Amniotic epithelial cell (primary cell): ENCODE measurements around the gene PTPRE.
A peak's percentile ranks its signal among the peaks of the same experiment; 100 is the strongest.

Source experiments
- DNase-seq: peaks from one replicate; pipeline ENCODE4 v3.0.0-alpha.2; 2010; ENCODE audit warnings: low read depth

PTPRE gene

DNA sequence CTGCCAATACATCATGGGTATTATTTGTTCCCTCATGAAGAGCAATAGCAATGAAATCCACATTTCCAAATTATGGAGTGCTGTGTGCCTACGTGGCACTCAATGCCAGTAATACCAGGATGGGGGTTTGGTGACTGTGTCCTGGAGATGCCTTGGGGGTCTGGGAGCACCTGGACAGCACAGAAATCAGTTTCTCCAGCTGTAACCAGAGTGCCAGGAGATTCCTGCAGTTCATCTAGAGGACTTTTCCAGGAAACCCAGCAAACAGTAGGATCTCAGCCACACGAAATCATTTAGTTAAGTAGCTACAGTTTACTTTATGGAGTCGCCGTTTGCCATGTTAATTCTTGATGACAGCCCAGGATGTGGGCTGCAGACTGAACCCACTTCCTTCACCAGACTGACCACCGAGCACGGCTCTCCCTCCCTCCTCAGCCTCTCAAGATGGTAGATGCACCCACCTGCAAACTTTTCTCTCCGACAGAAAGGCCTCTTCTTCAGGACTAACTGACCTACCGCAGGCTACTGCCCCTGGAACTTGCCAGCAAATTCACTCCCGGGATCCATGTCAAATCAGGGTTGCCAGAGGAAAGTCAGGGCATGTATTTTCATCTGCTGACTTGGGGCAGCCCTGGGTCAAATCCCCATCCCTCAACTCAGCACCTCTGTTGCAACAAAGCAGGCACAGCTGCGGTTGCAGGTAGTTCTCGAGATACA is 189.0 kb downstream of the PTPRE start:
- DNase-seq, result no peak

DNA sequence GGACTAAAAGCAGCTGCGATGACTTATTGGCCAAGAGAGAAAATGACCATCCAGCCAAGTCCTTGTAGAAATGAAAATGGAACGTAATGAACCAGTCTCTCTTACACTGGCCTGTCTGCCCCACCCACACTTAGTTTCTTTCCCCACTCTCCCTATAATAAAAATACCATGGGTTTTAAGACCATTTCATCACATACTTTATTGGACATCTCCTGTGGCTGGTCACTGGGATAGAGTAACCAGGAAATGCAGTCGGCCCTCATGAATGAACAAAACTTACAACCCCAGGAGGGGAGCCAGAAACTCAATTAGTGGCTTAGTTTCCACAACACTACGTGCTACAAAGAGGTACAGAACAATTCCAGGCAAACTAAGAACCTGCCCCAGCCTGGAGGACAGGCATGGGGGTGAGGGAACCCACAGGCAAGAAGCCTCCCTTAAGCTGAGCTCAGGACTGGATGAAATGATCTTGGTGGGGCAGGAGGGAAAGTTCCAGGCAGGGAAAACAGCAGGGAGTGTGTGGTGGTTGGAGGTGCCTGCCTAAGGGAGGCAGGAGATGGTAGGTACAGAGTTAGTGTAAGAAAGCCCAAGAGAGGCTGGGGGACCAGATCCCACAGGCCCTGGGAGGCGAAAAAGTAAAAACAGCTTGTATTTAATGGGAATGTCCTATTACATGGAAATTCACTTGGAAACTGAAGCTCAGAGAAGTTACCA is 189.7 kb downstream of the PTPRE start:
- DNase-seq, result no peak

DNA sequence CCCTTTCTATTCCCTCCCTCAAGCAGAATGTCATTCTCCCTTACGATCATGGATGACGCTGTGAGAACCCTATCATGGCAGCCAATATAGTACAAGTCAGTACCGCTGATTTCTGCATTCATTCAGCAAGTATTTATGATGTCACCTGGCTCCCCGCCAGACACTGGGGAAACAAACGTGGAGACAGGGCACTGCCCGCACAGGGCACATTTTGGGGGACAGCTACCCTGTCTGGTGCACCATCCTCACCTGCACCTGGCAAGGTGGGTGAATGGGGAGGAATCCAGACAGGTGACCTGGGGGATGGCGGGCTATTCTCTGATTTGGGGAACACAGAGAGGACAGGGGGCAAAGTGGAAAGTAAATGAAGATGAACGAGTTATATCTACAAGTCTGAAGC is 190.9 kb downstream of the PTPRE start:
- DNase-seq, result no peak

DNA sequence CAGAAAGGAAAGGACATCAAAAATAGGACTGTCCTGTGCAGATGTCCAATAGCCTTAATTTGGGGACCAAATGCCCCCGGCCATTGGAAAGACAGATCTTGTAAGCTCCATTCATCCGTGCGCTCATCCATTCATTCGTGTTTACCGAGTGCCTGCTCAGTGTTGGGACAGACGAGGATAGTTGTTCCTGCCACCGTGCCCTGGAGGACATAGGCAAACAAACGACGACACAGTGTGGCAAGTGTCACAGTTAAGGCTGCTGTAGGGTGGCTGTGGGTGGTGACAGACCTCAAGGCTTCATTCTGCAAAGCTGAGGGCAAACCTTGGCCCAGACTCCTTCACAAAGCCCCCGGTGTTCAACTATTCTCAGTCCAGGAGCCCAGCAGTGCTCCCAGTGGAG is 191.7 kb downstream of the PTPRE start:
- DNase-seq, result no peak

DNA sequence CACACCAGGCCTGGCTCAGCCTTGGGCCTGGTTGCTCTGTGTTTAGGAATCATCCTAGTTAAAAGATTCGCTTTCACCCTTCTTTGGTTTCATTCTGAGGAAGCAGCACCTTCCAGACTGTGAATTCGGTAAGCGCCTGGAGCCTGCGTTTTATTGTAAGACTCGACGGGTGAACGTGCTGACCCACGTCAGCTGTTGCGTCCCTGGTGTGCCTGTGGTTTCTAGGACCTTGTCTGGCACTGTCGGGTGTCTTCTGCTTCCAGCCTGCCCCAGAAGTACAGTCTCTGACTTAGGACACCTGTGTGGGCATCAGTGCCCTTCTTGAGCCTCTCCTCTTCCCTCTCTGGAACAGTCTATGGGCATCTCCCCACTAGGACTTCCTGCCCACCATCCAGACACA is 193.0 kb downstream of the PTPRE start:
- no peak for DNase-seq

DNA sequence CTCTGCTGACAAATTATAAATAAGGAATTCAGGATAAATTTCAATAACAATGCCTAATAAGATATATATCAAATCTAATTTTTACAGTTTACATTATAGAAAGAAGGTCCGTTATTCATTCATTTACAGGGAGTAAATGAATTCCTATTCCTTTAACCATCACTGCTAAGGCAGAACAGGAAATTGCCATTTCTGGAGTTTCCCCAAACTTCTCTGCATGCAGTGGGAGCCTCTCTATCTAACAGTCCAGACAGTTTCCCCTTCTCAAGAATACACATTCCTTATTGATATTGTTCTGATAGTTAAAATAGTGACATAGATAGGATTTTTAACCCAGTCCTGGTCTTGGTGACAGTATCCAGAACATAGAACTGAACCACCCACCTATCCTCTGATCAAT is 195.0 kb downstream of the PTPRE start:
- DNase-seq, result no peak

DNA sequence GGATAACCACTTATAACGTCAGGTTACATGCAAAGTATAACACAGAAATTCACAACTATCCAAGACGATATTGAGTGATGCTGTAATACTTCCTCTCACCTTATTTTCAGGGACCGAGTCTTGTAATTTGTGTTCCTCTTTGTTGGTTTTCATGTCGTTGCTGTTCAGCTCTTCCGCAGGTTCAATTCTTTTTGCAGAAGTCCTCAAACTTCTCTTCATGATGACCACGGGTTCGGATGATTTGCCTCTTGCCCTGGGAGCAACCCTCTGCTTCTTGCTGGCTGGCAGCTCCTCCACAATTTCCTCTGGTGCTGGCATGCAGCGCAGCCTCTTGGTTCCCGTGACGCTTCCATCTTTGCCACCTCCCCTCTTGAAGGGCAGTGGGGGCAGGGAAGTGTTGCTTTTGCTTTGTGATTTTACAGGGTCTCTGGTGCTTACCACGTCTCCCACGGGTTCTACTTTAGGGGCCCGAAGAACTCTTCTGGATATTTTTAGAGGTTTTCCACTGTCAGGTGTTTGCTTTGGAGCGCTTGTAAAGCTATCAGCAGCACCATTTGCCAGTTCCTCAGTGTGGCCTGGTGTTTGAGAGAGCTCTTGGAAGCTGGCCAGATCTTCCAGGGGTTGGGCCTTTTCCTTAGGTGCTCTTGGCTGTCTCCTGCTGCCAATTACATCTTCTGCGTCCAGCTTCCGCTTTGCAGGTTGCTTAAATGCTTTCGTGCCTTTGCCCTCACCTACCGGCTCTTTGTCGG is 195.8 kb downstream of the PTPRE start:
- DNase-seq, result no peak

DNA sequence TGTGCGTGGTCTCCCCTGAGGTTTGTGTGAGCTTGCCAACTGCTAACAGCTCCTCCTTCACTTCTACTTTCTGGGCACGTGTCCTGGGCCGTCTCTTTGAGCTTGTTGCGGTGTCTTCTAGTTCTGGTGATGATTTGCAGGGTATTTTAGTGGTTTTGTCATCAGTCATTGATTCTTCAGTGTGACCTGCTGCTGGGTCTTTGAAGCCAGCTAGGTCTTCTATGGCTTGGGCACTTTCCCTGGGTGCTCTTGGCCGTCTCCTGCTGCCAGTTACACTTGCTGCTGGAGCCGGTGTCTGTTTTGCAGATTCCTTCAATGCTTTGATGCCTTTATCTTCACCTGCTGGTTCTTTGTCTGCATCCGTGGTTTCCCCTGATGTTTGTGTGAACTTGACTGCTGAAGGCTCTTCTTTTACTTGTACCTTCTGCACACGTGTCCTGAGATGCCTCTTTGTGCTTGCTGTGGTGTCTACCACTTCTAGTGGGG is 196.4 kb downstream of the PTPRE start:
- DNase-seq, result no peak

DNA sequence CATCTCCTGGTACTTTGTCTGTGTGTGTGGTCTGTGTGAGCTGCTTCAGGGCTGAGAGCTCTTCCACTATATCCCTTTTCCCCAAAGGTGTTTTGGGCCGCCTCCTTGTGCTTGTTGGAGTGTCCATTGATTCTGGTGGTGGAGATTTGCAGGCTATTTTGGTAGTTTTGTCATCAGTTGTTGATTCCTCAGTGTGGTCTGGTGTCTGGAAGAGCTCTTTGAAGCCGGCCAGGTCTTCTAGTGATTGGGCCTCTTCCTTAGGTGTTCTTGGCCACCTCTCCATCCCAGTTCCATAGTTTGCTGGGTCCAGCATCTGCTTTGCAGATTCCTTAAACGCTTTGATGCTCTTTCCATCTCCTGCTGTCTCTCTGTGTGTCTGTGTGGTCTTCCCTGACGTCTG is 198.5 kb downstream of the PTPRE start:
- DNase-seq, result no peak

DNA sequence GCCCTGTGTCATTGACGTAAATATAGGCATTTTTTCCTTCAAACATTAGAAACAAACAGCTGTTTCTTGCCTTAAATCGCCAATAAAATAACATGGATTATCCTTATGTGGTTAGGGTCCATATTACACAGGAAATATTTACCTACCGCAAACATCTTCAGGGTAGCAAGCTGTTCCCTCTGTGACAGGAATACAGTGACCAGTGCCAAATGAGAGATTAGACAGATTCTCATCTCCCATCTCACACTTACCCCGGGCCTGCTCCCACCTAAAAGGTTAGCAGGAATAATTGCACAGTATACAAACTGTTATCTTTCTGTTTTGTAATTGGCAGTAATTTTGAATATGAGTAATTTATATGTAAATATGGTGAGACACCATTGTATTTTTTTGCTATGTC is 202.8 kb downstream of the PTPRE start:
- no peak for DNase-seq

DNA sequence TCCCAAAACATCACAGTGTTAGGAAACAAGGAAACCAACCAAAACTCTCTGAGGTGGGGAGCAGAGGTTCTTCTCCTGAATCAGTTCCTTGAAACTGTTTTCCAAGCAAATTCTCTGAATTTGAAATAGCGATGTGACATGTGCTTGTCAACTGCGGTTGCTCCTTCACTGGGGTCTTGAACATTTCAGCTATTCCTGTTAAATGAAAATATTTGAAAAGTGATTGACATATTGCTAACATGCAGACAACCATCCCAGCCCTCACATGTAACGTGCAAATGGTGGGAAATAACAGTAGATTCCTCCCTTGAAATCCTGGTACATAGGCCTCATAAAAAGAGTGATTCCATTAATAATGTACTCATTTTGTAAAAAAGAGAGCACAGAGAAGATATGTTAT is 203.4 kb downstream of the PTPRE start:
- DNase-seq, result no peak

DNA sequence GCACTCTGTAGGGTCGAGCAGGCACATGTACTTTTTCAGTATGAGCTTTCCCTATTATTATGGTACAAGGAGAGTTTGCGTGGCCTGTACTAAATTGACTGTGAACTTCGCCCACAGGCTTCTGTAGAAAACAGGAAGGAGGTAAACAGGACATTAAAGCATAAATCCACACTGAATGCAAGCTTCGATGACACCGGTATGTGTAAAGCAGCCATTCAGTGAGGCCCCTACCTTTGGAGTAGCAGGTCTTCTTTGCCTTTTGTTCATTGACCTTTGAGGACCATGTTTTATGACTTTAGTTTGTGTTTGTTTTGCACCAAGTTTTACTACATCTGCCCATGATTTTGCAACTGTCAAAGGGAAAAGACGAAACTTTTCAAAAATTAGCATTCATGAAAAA is 204.8 kb downstream of the PTPRE start:
- DNase-seq, result no peak

DNA sequence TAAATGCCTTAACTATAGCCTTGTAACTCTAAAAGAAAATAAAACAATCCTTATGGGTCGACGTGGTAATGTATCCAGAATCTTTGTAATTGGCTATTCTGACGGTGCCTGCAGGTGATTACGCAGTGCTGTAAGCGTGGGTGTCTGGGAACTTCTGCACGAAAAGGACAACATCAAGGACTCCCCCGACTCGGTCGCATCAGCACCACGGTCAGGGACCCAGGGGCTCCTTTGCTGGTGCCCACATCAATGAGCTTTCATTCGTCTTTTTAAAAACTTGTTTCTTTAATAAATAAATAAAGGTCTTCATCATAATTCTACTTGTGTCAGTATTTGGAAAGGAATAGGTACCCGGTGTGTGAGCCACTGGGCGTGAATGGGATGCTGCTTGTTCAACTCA is 206.1 kb downstream of the PTPRE start:
- DNase-seq, result no peak

DNA sequence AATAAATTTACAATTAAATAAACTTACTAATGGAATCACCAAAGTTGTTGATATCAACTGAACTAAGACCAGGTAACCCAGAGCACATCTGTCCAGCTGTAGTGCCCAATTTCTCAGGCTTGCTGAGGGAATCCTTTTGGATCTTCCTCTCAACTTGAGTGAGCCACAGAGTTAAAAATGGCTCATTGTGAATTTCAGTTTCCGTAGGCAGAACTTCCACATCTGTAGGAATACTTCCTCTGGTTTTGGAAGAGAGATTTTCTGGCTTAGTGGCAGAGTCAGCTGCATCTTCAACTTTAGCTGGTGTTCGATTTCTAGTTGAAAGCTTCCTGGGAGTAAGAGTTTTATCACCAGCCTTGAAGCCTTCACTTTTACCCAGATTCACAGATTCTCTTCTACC is 208.0 kb downstream of the PTPRE start:
- DNase-seq, result no peak

DNA sequence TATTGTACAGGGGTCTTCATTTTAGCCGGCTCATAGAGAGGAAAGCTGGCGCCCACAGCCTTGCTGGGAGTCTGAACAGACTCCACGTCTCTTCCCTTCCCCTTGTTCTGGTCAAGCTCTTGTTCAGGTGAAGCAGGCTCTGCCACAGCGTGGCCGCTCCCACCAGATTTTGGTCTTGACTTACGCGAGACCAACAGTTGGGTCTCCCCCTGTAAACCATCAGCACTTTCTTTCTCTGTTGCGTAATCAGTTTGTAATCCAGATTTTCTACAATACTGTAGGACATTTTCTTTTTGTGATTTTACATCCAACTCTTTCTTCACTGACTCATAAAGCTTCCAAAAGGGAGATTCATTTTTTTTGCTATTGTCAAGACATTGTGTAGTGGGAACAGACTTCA is 208.5 kb downstream of the PTPRE start:
- no peak for DNase-seq

DNA sequence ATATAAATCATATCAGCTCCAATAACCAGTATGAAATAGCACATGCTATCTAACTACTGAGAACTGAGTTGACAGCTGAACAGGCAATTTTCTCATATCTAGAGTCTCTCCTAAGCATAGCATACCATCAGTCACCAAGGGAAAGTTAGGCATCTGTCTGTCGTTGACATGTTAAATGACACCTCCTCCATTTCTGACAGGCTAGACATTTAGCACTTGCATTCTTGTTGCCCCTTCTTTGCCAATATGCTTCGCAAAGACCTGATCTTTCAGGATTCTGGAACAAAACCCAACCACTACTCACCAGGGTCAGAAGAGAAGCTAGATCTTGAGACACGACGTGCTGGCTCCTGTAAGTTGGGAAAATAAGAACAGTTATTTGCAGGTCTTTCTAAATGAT is 209.3 kb downstream of the PTPRE start:
- DNase-seq, result no peak

DNA sequence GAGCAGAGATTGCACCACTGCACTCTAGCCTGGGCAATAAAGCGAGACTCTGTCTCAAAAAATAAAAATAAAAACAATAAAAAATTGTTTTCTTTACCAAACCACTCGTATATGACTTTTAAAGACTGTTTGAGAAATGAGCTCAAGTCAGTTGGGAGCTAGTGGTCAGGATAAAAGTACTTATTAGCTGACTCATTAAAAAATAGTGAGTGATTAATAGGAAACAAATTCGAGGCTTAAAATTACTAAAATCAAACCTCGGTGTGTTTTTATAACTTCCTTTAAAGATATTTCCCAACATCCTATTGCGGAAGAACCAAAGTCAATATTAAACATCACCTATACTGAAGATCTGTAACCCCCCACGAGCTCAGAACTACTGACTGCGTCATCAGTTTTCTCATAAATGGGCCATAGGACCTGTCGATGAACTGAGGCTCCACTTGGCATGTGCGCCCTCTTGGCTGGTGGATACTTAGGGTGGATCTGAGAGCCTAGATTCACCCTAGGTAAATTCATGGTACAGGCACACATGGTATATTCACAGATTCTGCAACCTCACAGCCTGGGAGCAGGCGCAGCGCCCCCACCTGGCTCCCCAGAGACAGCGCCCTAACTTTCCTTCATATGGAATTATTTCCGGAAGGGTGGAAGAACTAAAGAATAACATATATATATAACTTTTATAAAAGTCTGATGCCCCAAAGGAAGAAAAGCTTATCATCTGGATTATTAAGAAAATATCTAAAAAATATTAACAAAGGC is 210.1 kb downstream of the PTPRE start:
- peak; percentile 43 for DNase-seq

DNA sequence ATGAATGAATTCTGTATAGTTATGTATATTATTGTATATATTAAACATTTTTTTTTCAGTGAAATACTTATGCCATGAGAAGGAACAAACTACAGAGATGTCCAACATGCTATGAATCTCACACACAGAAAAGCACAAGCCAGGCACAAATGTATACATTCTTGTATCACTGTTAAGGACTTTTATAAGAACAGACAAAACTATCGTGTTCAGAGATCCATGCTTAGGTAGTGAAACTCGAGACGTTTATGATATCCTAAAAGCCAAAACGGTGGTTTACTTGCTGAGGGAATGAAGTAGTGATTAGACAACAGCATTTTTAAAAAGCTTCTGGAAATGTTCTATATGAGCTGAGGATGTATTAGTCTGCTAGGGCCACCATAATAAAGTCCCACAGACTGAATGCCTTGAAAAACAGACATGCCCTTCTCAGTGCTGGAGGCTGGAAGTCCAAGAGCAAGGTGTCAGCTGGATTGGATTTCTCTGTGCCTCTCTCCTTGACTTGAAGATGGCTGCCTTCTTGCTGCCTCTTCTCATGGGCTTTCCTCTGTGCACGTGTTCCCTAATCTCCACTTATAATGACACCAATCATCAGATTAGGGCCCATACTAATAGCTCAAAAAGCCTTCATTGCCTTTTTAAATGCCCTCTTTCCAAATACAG is 215.0 kb downstream of the PTPRE start:
- no peak for DNase-seq

DNA sequence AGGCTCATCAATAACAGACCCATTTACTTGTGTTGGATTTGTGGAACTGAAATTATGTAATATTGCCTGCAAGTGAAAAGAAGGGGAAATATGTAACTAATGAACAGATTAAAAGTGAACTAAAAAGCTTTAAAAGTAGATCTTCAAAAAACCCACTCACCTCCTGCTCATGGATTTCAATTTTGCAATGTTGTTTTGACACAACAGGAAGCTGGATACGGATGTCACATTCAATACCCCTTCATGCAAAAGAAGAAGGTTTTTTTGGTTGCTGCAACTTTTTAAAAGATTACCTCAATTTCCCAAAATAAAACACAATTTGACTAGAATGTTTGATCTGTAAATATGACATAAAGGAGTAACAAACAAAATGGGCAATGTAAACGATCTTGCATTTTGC is 216.0 kb downstream of the PTPRE start:
- DNase-seq, result no peak

DNA sequence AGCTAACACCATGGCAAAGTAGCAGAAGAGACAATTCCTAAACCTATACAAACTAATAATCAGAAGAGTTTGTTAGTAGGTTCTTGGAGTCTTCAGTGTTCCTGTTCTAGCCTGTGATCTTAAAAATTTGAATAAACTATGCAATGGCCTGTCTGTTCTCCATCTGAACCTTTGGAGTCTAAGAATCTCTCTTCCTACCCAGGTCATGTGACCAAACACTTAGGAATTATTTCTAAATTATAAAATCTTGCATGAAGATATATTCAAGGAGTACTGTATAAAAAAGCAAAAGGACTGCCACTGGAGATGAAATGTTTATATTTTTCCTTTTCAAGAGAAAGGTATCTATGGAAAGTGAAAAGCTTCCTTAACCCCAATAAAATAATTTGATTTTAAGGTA is 216.9 kb downstream of the PTPRE start:
- no peak for DNase-seq

DNA sequence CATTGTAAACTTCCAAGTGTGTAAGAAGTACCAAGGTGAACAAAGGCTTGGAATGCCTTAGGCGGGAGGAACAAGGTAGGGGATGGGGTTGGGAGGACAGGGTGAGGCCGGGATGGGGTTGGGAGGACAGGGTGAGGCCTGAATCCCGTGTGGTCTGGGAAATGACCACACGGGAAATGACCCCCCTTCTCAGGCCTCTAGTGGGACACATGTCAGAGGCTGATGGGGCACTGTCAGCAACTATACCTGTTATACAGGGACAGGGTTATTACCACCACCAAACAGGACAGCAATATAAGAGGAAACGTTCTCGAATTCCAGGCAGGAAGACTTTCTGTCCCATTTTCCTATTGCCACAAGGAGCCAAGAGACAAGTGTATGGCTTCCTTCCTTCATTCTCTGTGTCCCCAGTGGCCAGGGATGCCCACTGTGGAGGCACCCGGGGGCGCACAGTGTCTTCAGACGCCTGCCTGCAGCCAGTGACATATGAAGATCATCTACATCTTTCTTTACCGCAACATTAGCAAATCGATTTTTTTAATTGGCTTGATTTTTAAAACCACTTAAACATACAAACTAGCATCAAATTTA is 218.0 kb downstream of the PTPRE start:
- DNase-seq, result no peak
